SK-N-MC (cell line): ENCODE measurements around the gene ARR3.
"Not testable (repeated sequence)": the region's sequence is repeated elsewhere in the genome, so short reads cannot be mapped to it uniquely, and the experiment has no call there.

Experiments
- DNase-seq: peaks from one replicate; pipeline ENCODE4 v3.0.0-alpha.2; 2011; ENCODE audit warnings: low read depth, low spot score
- H3K27ac ChIP-seq: fragments of 200-600 bp; sonication (generic); 2 replicates; pipeline ENCODE4 v1.5.1; 2016; ENCODE audit warnings: mixed run types
- H3K36me3 ChIP-seq: fragments of 200-600 bp; sonication (generic); 2 replicates; pipeline ENCODE4 v1.6.1; 2017; ENCODE audit warnings: antibody characterized with exemption, low read length, mixed read lengths; ENCODE audit not compliant: insufficient read depth
- H3K4me3 ChIP-seq: fragments of 200-600 bp; sonication (generic); 2 replicates; pipeline ENCODE4 v1.5.1; 2016
- H3K9ac ChIP-seq: fragments of 200-600 bp; sonication (generic); 2 replicates; pipeline ENCODE4 v1.8.0; 2017; ENCODE audit warnings: mixed run types, mixed read lengths; ENCODE audit not compliant: insufficient read length
- H3K9me3 ChIP-seq: fragments of 200-600 bp; sonication (generic); 2 replicates; pipeline ENCODE4 v1.6.1; 2017; ENCODE audit warnings: low read depth, mild to moderate bottlenecking, antibody characterized with exemption, low read length, moderate library complexity, mixed read lengths
- EZH2 ChIP-seq: fragments of 200-600 bp; sonication (generic); IDR thresholded peaks from one replicate; pipeline ENCODE4 v1.6.1; 2017; ENCODE audit warnings: antibody characterized with exemption
- FOXP2 ChIP-seq: optimal IDR thresholded peaks from 2 replicates; pipeline ENCODE3; 2011; ENCODE audit warnings: mild to moderate bottlenecking, moderate library complexity; ENCODE audit not compliant: insufficient read depth; ENCODE audit errors: extremely low read length, control extremely low read depth
- POLR2AphosphoS5 ChIP-seq: IDR thresholded peaks from 2 replicates; pipeline ENCODE4 v1.6.1; 2012; ENCODE audit warnings: mild to moderate bottlenecking, low read depth, low read length, borderline replicate concordance

ARR3 gene

DNA sequence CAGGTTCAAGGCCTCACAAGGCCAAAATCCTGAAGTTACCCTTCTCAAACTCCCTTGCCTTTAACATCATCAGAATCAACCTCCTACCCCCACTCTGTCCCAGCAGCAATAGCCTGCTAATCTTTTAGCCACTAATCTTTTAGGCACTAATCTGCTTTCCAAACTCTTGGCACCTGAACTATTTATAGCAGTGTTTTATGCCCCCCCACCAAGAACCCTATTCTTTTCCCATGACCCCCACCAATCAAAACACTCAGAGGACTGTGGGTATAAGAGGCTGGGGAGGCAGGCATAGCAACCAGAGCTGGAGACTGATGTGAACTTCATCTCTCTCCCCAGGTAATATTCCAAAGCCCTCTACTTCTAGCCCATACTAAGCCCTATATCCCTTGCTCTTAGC lies at the start of gene ARR3:
ARR3 (plus strand) TSS at position 301 of the 400 bp plus-strand sequence. CDS start 1,052 bp downstream, outside the sequence.
- Histone ChIP-seq H3K9me3 (no peaks in the 10 kb centered on the region), H3K27ac (no peak within 1 kb of the TSS), H3K36me3 (no peaks in the 10 kb centered on the region), H3K4me3 (no peak within 1 kb of the TSS), H3K9ac (no peak within 1 kb of the TSS)
- no peak for TF ChIP-seq POLR2AphosphoS5
- no peak for TF ChIP-seq EZH2
- no peak for TF ChIP-seq FOXP2
- DNase-seq, result no peak

DNA sequence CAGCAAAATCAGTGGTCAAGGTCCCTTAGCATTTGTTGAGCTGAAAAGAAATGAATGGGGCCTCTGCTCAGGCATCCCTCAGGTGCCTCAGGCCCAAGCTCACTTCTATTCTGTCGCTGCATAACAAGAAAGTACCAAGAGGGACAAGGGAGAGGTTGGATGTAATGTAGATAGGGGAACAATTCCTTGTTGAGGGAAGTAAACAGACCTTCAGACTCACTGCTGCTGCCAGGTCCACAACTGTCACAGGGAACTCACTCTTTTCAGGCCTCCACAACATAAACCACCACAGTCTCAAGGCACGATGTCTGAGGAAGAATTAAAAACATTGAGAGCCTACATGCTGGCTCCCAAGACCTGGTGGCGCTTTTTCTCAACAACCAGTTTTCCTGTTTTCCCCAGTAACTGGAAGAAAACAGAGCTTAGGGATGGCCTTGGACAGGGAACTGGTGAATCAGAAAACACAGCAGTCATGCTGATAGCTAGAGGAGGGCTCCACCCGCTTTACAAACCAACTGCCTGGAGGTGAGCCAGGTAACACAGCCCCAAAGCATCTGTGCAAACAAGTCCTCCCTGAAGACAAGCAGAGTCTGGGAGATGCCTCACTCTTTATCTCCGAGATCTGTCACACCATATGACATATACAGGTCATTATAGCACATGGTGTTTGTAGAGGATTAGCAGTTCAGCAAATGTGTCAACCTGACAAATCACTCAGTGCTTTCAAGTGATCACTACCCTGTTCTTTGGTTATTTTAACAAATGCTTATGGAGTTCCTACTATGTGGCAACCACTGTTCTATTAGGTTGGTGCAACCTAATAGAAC lies 48.0 kb upstream of the ARR3 start:
- TF ChIP-seq FOXP2 (no peak), EZH2 (no peak), POLR2AphosphoS5 (no peak)
- Histone ChIP-seq H3K4me3 (no peak overlapping the region), H3K9ac (no peak overlapping the region), H3K36me3 (no peaks in the 10 kb centered on the region), H3K9me3 (no peaks in the 10 kb centered on the region), H3K27ac (no peak overlapping the region)
- DNase-seq, result no peak

DNA sequence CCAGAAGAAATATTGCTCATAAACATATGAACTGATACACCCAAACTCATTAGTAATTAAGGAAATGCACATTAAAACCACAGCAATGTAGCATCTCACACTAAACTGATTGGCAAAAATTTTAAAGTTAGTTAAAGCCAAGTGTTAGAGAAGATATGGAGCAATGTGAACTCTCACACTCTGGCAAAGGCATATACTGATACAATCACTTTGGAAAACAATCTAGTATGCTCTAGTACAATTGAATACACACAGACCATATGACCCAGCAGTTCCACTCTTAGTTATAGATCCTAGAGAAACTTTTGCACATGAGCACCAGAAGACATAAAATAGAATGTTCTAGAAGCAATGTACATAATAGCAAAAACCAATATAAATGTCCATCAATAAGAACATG lies 42.1 kb upstream of the ARR3 start:
- H3K9ac ChIP-seq, result no peak overlapping the region
- TF ChIP-seq POLR2AphosphoS5 (no peak), FOXP2 (no peak), EZH2 (no peak)
- DNase-seq, result no peak
- no peak overlapping the region for H3K27ac ChIP-seq
- no peaks in the 10 kb centered on the region for H3K36me3 ChIP-seq
- H3K9me3 ChIP-seq, result no peaks in the 10 kb centered on the region
- no peak overlapping the region for H3K4me3 ChIP-seq

DNA sequence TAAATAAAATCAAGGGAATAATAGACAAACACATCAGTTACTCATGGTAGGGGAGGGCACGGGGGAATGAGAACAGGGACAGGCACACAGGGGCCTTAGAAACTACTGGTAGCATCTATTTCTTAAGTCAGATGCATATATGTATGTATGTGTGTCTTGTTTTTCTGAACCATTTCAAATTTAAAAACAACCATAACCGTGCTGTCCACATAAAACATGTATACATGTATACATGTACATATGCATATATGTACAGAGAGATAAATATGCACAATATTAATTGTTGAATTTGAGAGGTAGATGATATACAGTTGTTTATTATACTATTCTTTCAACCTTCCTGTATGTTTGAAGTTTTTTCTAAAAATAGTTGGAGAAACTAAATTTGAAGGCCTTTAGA lies 41.4 kb upstream of the ARR3 start:
- no peaks in the 10 kb centered on the region for H3K9me3 ChIP-seq
- no peak for TF ChIP-seq EZH2
- no peak for TF ChIP-seq FOXP2
- TF ChIP-seq POLR2AphosphoS5, result no peak
- H3K36me3 ChIP-seq, result no peaks in the 10 kb centered on the region
- no peak overlapping the region for H3K9ac ChIP-seq
- no peak overlapping the region for H3K4me3 ChIP-seq
- no peak overlapping the region for H3K27ac ChIP-seq
- DNase-seq, result no peak

DNA sequence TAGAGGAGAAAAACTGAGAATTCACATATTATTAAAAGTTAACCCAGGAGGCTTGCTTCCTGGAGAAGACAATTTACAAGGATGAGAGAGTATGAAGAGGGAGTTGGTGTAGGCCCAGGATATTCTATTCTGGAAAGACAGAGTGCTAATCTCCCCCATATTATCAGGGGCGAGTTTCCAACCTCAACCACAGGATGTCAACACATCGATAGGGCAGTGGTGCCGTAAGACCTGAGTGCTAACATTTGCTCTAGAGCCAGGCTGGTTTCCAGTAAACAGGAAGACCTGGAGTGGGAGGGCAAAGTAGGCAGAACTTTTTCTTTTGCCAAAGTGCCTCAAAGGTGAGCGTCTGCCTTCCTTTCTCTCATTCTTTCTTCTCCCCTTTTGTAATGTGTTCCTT lies 36.5 kb upstream of the ARR3 start:
- H3K9ac ChIP-seq, result no peak overlapping the region
- no peak overlapping the region for H3K4me3 ChIP-seq
- no peak overlapping the region for H3K27ac ChIP-seq
- no peak for DNase-seq
- no peak for TF ChIP-seq POLR2AphosphoS5
- no peaks in the 10 kb centered on the region for H3K9me3 ChIP-seq
- no peaks in the 10 kb centered on the region for H3K36me3 ChIP-seq

DNA sequence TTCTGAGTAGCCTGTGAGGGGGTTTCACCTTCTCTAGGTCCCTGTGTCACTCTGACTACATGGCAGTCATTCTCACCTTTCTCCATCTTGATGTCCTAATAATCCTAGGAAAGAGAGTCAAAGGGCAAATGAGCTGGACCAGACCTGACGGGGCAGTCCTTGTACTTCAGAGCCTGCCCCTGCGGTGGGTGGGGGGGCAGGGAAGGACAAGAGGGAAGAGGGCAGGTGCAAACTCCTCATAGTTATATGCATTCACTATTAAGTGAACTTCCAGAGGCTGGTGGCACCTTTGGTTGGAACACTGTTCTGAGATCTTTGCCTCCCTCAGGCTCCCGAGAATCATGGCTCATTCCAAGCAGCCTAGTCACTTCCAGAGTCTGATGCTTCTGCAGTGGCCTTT lies 33.8 kb upstream of the ARR3 start, which contains the start of gene AWAT1:
AWAT1 (plus strand) TSS at position 301 of the 400 bp plus-strand sequence; CDS start at position 342, 41 bp downstream.
- DNase-seq, result no peak
- H3K9ac ChIP-seq, result no peak within 1 kb of the TSS
- TF ChIP-seq FOXP2, result no peak
- no peak for TF ChIP-seq EZH2
- no peak for TF ChIP-seq POLR2AphosphoS5
- H3K4me3 ChIP-seq, result no peak within 1 kb of the TSS
- H3K36me3 ChIP-seq, result no peaks in the 10 kb centered on the region
- no peak within 1 kb of the TSS for H3K27ac ChIP-seq
- H3K9me3 ChIP-seq, result no peaks in the 10 kb centered on the region

DNA sequence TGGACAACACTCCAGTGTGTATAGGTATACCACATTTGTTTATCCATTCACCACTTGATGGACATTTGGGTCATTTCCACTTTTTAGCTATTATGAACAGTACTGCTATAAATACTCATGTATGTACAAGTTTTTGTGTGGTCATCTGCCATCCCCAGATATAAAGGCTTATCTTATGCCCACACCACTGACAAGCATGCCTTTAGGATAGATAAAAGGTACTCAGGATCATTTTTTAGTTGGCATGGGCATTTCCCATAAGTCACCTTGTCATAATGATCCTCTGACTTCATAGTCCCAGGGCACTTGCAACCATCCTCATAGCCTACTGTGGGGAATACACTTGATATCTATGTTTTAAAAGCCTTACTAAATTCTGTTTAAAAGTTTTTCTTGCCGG lies 27.4 kb upstream of the ARR3 start:
- Histone ChIP-seq H3K36me3 (no peaks in the 10 kb centered on the region), H3K27ac (no peak overlapping the region), H3K4me3 (no peak overlapping the region), H3K9me3 (no peaks in the 10 kb centered on the region), H3K9ac (no peak overlapping the region)
- TF ChIP-seq POLR2AphosphoS5, result no peak
- TF ChIP-seq FOXP2, result no peak
- no peak for TF ChIP-seq EZH2
- DNase-seq, result no peak

DNA sequence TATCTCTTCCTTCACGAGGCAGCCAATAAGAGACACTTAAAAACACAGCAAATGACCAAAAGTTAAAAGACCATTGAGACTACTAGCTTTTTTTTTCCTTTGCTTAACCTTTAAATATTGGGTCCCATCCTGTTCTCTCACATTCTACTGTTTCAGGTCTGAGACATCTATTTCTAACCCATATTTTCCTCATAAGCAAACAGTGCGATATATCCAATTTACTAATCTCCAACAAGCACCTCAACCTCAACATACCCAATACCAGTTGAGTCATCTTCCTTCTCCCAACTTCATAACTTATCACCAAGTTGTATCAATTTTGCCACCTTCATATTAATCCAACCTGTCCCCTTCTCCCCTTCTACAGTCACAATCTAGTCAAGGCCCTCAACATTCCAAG lies 26.6 kb upstream of the ARR3 start:
- no peak overlapping the region for H3K9ac ChIP-seq
- H3K27ac ChIP-seq, result no peak overlapping the region
- H3K36me3 ChIP-seq, result no peaks in the 10 kb centered on the region
- no peaks in the 10 kb centered on the region for H3K9me3 ChIP-seq
- no peak for DNase-seq
- TF ChIP-seq FOXP2 (no peak), POLR2AphosphoS5 (no peak), EZH2 (no peak)
- no peak overlapping the region for H3K4me3 ChIP-seq

DNA sequence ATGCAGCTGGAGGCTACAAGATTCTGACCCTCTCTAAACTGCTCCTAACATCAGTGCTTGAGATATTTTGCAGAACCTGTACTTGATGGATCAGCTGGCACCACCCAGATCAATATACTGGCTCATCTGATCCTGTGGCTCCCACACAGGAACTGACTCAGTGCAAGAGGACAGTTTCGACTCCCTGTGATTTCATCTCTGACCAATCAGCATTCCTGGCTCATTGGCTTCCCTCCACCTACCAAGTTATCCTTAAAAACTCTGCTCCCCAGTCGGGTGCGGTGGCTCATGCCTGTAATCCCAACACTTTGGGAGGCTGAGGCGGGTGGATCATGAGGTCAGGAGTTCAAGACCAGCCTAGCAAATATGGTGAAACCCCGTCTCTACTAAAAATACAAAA lies 24.5 kb upstream of the ARR3 start:
- DNase-seq, H3K9me3 ChIP-seq, H3K9ac ChIP-seq, H3K4me3 ChIP-seq, H3K27ac ChIP-seq, H3K36me3 ChIP-seq: not testable (repeated sequence)
